Stimulated activated CD4-positive, alpha-beta T cell treated with anti-CD3 and anti-CD28 coated beads, Interleukin-4, amount 100 ng/mL, for 48 hours (primary cell): ENCODE results near the gene HOMEZ.
"Not testable (repeated sequence)": the region's sequence is repeated elsewhere in the genome, so short reads cannot be mapped to it uniquely, and the experiment has no call there.

ENCODE experiments used
- DNase-seq, 2 donors: peaks; one replicate each; pipeline ENCODE4 v3.0.0-alpha.2; 2020; ENCODE audit warnings: low read depth in 2 of 2

The HOMEZ gene

DNA sequence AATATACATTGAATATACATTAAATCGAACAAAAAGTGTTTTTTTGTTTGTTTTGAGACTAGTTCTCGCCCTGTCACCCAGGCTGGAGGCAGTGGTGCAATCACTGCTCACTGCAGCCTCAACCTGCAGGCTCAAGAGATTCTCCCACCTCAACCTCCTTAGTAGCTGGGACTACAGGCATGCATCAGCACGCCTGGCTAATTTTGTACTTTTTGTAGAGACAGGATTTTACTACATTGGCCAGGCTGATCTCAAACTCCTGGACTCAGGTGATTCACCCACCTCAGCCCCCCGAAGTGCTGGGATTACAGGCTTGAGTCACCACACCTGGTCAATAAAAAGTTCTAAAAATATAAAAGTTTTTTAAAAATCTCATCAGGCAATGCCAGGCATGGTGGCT lies 58.4 kb downstream of the HOMEZ start:
- DNase-seq: no peak

DNA sequence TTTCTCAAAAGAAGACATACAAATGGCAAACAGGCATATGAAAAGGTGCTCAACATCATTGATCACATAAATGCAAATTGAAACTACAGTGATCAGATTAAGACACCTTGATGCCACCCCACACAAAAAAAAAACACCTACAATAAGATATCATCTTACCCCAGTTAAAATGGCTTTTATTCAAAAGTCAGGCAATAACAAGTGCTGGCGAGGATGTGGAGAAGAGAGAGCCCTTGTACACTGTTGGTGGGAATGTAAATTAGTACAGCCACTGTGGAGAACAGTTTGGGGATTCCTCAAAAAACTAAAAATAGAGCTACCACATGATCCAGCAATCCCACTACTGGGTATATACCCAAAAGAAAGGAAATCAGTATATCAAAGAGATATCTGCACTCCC lies 61.0 kb downstream of the HOMEZ start:
- not testable (repeated sequence) for DNase-seq
